ENCODE data around the gene IGF1R. TPM values are rescaled to one million over a fixed set of nuclear protein-coding genes. Genes with fewer than 3 reads are reported as not detected.
"Not testable (repeated sequence)": the region's sequence is repeated elsewhere in the genome, so short reads cannot be mapped to it uniquely, and the experiment has no call there.

IGF1R gene
- total RNA-seq, 1 experiment from 2014 or later: 20.2 TPM

DNA sequence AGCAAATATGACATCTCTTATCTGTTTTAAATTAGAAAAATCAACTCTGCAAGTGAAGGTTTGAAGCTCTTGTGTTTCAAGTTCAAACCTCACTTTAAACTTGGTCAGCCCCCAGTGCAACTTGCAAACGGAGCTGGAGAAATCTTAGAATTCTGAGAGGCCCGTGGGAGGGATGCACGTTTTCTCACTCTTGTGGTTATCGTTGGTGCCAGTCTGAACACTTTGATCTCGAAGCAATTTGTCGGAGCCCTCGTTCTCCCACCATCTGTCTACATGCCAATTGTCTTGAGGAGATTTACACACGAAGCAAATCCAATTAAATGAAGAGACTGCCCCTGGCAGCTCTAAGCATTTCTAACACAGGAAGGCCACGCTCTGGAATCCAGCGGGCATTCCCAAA is 355.0 kb downstream of the IGF1R start:
- DNase-seq (ENCODE audit: low read depth, low spot score); in situ Hi-C loops (cut with HindIII; ENCODE audit: low pct_unique_long_range_greater_than_20kb, low sequenced_read_pairs): not testable (repeated sequence)

DNA sequence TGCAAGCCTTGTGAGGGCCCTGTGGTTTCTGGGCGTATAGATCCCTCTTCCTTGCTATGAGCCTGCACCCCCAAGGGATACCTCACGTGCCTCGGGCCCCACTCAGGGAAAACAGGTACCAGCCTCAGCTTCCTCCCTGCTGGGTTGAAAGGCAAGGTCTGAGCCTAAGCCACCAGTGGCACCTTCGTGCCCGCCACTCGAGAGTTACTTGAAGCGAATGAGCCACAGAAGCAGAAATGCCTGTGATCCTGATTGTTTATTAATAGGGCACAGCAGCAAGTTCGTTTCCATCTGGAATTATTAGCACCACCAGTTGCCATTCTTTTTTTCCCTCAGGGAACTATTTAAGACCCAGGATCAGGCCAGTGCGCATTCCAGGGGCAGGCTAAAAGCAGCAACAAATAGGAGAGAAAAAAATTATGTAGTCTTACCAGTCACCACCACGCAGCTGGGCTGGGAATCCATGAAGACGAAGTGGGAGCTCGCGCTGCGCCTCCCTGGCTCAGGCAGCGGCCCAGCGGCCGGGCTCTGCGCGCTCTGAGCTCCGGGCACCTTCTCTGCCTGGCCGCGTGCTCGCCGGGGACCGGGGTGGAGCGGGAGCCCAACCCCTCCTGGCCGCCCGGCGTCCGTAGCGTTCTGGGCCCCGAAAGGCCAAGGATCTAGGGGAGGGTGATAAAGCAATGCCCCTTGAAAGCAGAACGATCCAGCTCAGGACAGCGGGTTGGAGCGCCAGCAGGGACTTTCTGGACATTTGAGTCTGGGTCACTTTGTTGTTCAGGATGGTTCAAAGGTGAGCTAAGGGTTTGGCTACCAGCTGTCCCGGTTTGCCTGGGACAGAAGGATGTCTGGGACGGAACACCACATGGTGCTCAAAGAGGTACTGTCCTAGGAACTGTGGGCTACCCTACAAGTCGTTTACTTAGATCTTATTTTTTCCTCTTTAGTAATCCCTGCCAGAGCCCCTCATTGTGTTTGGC is 356.9 kb downstream of the IGF1R start:
- in situ Hi-C loops (cut with HindIII; ENCODE audit: low pct_unique_long_range_greater_than_20kb, low sequenced_read_pairs): not testable (repeated sequence)

DNA sequence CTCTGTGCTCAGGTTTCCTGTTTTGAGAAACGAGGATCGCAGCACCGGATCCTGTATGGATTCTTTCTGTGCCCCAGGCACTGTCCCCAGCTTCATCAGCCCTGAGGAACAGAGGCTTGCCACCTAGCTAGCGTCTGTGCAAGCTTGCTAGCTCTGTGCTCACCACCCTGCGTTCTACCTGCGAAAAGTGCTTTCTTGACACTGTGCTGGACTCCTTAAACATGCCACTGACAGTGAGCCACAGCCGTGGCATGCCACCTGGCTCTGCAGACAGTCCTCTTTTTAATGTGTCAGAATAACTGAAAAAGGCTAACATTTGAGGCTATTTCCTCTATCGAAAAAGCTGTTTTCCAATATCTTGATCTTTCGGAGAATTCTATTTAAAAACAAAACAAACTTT is 357.8 kb downstream of the IGF1R start:
- no peak for DNase-seq (ENCODE audit: low read depth, low spot score)
- in situ Hi-C loops (cut with HindIII; ENCODE audit: low pct_unique_long_range_greater_than_20kb, low sequenced_read_pairs): no loop called here

More for the DNA sequence above, 356.9 kb downstream of the IGF1R start:
- DNase-seq (ENCODE audit: low read depth, low spot score): not testable (repeated sequence)

DNA sequence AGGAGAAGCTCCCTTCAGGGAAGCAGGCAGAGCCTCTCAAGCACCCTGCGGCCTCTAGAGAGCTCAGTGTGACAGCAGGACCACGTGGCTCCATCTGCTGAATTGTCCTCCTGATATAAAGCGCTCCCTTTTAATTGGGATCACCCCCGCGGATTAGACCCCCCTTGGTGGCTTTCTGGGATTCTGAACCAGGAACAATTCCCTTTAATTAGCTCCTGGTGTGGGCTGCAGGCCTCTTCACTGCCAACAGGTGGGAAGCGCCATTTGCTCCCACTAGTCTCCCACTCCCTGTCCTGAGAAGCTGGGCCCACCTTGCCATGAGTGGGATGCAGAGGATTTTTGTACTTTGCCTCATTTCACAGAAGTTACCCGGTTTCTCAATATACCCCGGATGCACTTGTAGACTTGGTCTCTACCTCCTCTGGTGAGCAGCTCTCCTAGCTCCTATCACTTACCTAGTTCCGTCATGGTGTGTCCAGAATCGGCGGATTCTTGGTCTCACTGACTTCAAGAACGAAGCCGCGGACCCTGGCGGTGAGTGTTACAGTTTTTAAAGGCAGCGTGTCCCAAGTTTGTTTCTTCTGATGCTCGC is 358.7 kb downstream of the IGF1R start:
- in situ Hi-C loops (cut with HindIII; ENCODE audit: low pct_unique_long_range_greater_than_20kb, low sequenced_read_pairs): no loop called here
- DNase-seq (ENCODE audit: low read depth, low spot score): no peak

DNA sequence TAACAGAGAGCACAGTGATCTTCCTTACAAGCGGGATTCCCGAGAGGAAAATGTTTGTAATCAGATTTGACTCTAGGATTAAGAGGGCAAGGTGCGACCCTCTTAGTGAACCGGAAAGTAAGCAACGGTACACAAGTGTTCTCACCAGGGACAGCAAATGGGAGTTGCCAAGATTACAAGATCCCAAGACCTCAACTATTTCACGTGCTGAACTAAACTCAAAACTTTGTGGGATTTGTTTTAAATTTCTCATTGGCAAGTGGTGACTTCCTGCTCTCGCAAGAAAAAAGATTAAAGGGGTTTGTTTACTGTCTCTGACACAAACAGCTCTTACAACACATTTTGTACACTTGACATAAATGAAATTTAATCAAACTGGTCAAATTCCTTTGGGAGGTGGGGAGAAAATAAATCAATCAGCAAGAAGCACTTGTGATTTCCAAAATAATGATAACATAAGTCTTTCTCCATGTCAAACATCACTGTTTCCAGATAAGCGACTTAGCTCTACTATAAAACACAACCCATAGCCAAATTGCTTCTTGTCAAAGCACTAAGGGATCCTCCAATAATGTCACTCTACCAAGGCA is 361.5 kb downstream of the IGF1R start:
- DNase-seq (ENCODE audit: low read depth, low spot score): no peak
- in situ Hi-C loops (cut with HindIII; ENCODE audit: low pct_unique_long_range_greater_than_20kb, low sequenced_read_pairs): no loop called here

DNA sequence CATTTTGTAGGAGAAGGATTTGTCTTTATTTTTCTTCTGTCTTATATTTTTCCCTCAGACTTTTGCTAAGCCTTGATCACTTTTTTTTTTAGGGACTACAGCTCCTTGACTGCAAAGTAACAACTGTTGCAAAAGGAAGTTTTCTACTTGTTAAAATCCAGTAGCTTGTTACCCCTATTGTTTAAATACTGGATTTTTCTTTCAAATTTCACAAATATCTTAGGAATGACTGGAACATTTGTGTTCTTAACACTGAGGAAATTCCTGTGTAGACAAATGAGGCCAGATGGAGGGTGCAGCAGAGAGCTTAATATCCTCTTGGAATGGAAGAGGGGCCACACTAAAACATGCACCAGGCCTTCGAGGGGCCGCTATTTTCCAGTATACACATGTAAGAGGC is 362.4 kb downstream of the IGF1R start:
- no peak for DNase-seq (ENCODE audit: low read depth, low spot score)
- in situ Hi-C loops (cut with HindIII; ENCODE audit: low pct_unique_long_range_greater_than_20kb, low sequenced_read_pairs): no loop called here

Small RNAs within 50 kb of the gene (small RNA-seq; reads per million reads assigned to genes)
- gene MIR4714: 0 to 0.10 reads per million in 2 experiments
